Measurements from ENCODE around the gene AMIGO2. TPM values are rescaled to one million over a fixed set of nuclear protein-coding genes. Genes with fewer than 3 reads are reported as not detected.

The AMIGO2 gene
- total and polyA plus RNA-seq, 9 of the 15 experiments (the other 6 are each of a cell fraction or from before 2014, with no cell fraction given) = 2.0 to 8.3 (median 3.8) TPM

GRCh38 chr12:47039079-47039478 is 40.7 kb downstream of the AMIGO2 start (continued):
- TF ChIP-seq CHD7 (IDR thresholded peaks at IDR 0.05; ENCODE audit: low read depth, low read length) (no peak), ETV1 (tag; conservative IDR thresholded peaks at IDR 0.05; ENCODE audit: low read depth) (no peak), RBM39 (optimal IDR thresholded peaks at IDR 0.05; ENCODE audit: low read depth, low read length) (no peak), BMI1 (IDR thresholded peaks at IDR 0.05; ENCODE audit: low read length) (no peak), ZFP1 (CRISPR knock-in tag; IDR thresholded peaks at IDR 0.05) (no peak)
